Activated CD4-positive, alpha-beta T cell treated with anti-CD3 and anti-CD28 coated beads for 36 hours (primary cell): Measurements from ENCODE around the gene ARL5A. TPM values are rescaled to one million over a fixed set of nuclear protein-coding genes. Genes with fewer than 3 reads are reported as not detected.

Experiments
- ATAC-seq: fragments of 200-7000 bp; cut with Tn5 transposase; one replicate; pipeline ENCODE4 v1.10.0; 2021; ENCODE audit warnings: mild to moderate bottlenecking, moderate library complexity
- CTCF ChIA-PET: fragments of 350-600 bp; sonication (Branson Sonifier 250); formaldehyde crosslinking; loops from one replicate; lab custom pipeline; 2021; ENCODE audit warnings: antibody characterized with exemption; lab: Charles Lee
- POLR2A ChIA-PET: fragments of 350-600 bp; sonication (Branson Sonifier 250); formaldehyde crosslinking; loops from one replicate; lab custom pipeline; 2021; ENCODE audit warnings: antibody characterized with exemption, inconsistent platforms; lab: Charles Lee
- DNase-seq: peaks from one replicate; pipeline ENCODE4 v3.0.0-alpha.2; 2020
- H3K27ac Mint-ChIP-seq: one replicate; pipeline ENCODE4 v1.8.0; 2021; ENCODE audit warnings: mixed read lengths
- H3K27me3 Mint-ChIP-seq: one replicate; pipeline ENCODE4 v1.8.0; 2021; ENCODE audit warnings: mixed read lengths
- H3K36me3 Mint-ChIP-seq: one replicate; pipeline ENCODE4 v1.8.0; 2021; ENCODE audit warnings: low read depth, mixed read lengths
- H3K4me1 Mint-ChIP-seq: one replicate; pipeline ENCODE4 v1.8.0; 2021; ENCODE audit warnings: mixed read lengths
- H3K4me3 Mint-ChIP-seq: one replicate; pipeline ENCODE4 v1.8.0; 2021; ENCODE audit warnings: mild to moderate bottlenecking, moderate library complexity, mixed read lengths
- H3K9me3 Mint-ChIP-seq: one replicate; pipeline ENCODE4 v1.8.0; 2021; ENCODE audit warnings: low read depth, mixed read lengths
- intact Hi-C, 2 experiments: fragments of 100-400 bp; cut with DNase I in 1 of 2; cut with micrococcal nuclease in 1 of 2; formaldehyde crosslinking; loops; one replicate each; pipeline versions ENCODE4 v1.14.2 to v1.15.1; 2022 to 2024; cut with DNase I, micrococcal nuclease
- total RNA-seq, 2 experiments: library from RNA; stranded (reverse); gene quantifications; one replicate each; pipeline ENCODE4 v1.2.3, GENCODE V29; 2021

The ARL5A gene
- total RNA-seq, 2 experiments from 2014 or later, result 60.8 to 64.9 TPM

DNA sequence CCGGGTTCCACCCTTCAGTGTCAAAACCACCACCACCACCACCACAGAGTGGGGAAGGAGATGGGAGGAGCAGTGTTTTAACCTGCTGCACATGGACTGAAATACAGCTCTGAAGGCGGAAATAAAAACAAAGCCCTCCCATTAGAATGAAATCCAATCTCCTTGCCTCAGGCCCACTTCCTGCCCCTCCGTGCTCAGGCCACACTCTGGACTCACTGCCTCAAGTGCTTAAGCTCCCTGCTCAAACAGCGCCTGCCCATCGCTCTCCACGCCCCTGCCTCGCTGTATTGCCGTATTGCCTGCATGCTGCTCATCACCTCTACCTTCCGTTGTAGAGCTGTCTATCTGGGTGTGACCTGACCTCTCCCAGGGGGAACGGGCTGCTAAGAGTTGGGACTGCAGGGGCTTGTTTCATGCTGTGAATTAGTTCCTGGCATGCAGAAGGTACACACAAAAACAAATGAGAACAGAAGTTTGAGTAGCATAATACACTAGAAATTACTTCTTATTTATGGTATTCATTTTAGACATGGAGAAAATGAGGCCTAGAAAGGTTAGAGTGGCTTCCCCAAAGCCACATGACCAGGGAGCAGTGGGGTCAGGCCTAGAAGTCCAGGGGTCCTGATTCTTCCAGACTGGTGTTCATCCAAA is 62.3 kb downstream of the ARL5A start:
- POLR2A ChIA-PET, result no interaction called here
- DNase-seq (no peak), ATAC-seq (no peak)
- CTCF ChIA-PET, result no interaction called here
- Mint-ChIP-seq H3K27ac (no peak overlapping the region), H3K4me3 (no peak overlapping the region), H3K9me3 (no peaks in the 10 kb centered on the region), H3K27me3 (no peaks in the 10 kb centered on the region), H3K36me3 (no peaks in the 10 kb centered on the region), H3K4me1 (peaks cover 8% of the 10 kb centered on the region)
- intact Hi-C loops, result no loop called here

DNA sequence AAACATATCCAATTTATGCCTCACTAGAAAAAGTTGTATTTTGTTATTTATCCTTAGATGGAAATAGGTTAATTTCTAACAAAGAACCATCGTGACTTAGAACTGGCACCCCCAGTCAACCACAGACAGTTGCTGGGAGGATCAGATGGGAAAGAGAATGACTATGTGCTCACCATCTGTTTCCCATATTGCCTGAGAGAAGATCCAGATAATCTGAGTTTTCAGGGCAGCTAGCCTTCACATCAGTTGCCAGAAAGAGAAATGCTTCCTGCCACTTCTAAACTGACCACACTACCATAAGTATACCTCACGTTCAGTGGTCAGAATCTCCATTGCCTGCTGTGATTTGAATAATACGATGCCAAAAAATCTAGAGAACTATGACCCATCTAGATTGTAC is 65.5 kb downstream of the ARL5A start:
- H3K9me3 Mint-ChIP-seq, result no peaks in the 10 kb centered on the region

DNA sequence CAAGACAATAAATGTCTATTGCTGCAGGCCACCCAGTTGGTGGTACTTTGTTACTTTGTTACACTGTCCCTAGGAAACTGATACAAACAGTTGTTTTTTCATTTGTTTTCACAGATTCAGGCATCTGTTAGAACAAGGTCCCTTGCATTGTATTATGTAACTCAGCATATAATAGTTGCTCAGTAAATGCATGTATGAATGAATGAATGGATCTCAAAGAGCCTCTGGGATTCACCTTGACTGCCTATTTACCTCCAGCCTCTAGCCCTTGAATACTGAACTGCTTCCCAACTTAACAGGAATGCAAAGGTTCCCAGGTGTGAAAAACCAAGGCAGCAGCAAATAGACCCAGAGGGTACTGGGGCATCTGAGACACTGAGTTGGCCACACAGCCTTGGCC is 66.5 kb downstream of the ARL5A start:
- H3K36me3 Mint-ChIP-seq, result no peaks in the 10 kb centered on the region
- no peak overlapping the region for H3K27ac Mint-ChIP-seq
- POLR2A ChIA-PET, result no interaction called here
- no peak overlapping the region for H3K4me3 Mint-ChIP-seq
- H3K4me1 Mint-ChIP-seq, result peaks cover 4% of the 10 kb centered on the region
- H3K27me3 Mint-ChIP-seq, result no peaks in the 10 kb centered on the region
- H3K9me3 Mint-ChIP-seq, result no peaks in the 10 kb centered on the region
- ATAC-seq (no peak), DNase-seq (no peak)
- intact Hi-C loops, result no loop called here
- CTCF ChIA-PET, result no interaction called here

More for the DNA sequence above, 65.5 kb downstream of the ARL5A start:
- CTCF ChIA-PET, result interaction anchor here (0.7 kb wide), 1 partner anchor 30 kb away, joined by 4 read pairs; no protein-coding TSS in a partner anchor
- POLR2A ChIA-PET, result no interaction called here
- peaks cover 8% of the 10 kb centered on the region for H3K4me1 Mint-ChIP-seq
- intact Hi-C loops, result no loop called here
- H3K27me3 Mint-ChIP-seq, result no peaks in the 10 kb centered on the region
- H3K36me3 Mint-ChIP-seq, result no peaks in the 10 kb centered on the region
- H3K4me3 Mint-ChIP-seq, result no peak overlapping the region
- H3K27ac Mint-ChIP-seq, result no peak overlapping the region
- ATAC-seq, result no peak
- no peak for DNase-seq

DNA sequence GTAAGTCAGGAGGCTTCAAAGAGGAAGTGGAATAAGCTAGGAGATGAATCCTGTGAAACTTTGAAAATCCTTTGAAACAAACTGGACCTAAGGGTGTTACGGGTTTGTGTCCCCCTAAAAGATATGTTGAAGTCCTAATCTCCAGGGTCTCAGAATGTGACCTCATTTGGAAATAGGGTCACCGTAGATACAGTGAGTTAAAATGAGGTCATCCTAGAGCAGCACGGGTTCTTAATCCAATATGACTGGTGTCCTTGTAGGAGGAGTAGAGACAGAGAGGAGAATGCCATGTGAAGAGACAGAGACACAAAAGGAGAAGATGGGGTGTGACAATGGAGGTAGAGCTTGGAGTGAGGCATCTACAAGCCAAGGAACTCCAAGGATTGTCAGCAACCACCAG is 67.0 kb downstream of the ARL5A start:
- no peaks in the 10 kb centered on the region for H3K9me3 Mint-ChIP-seq
- no peak overlapping the region for H3K27ac Mint-ChIP-seq
- no peaks in the 10 kb centered on the region for H3K27me3 Mint-ChIP-seq
- CTCF ChIA-PET, result no interaction called here
- H3K4me1 Mint-ChIP-seq, result no peaks in the 10 kb centered on the region
- POLR2A ChIA-PET, result no interaction called here
- no peaks in the 10 kb centered on the region for H3K36me3 Mint-ChIP-seq
- intact Hi-C loops, result no loop called here
- DNase-seq, result no peak
- H3K4me3 Mint-ChIP-seq, result no peak overlapping the region
- no peak for ATAC-seq

DNA sequence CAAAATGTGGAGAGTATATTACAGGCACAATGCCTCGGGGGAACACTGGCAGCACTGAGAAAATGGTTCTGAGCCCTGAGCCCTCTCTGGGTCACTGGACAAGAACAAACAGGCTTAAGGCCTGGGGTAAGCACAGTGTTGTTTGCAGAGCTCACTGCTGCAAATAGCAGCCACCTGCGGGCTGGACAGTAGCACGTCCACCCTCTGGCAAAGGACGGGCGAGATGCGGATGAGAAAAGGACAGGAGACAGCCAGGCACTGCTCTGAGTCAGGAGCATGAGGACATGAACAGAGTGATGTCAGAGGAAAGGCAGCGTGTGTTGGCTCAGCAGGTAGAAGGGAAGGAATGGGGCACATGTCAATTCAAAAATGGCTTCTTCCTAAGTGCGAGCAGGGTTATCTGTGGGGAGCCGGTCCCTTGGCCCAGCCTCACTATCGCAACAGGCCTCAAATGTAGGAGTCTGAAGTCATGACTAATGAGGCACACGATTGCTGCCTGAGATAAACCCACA is 68.0 kb downstream of the ARL5A start:
- intact Hi-C loops, result no loop called here
- Mint-ChIP-seq H3K27me3 (no peaks in the 10 kb centered on the region), H3K4me3 (no peak overlapping the region), H3K9me3 (no peaks in the 10 kb centered on the region), H3K36me3 (no peaks in the 10 kb centered on the region), H3K27ac (no peak overlapping the region), H3K4me1 (no peaks in the 10 kb centered on the region)
- CTCF ChIA-PET, result no interaction called here
- POLR2A ChIA-PET, result no interaction called here
- ATAC-seq, result no peak
- no peak for DNase-seq

DNA sequence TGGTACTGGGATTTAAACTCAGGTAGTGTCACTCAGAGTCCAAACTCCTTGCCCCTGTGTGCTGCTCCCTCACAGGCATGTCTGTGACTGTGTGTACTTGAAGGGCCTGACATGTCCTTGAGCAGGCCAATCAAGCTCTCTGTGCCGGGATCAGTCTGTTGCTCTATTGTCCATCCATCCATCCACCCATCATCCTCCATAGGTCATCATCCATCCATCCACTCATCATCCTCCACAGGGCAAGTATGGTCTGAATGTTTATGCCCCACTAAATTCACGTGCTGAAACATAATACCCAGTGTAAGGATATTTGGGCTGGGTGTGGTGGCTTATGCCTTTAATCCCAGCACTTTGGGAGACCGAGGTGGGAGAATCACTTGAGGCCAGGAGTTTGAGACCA is 69.5 kb downstream of the ARL5A start:
- ChIA-PET CTCF (no interaction called here), POLR2A (no interaction called here)
- no peaks in the 10 kb centered on the region for H3K36me3 Mint-ChIP-seq
- no peaks in the 10 kb centered on the region for H3K27me3 Mint-ChIP-seq
- no peak overlapping the region for H3K27ac Mint-ChIP-seq
- ATAC-seq, result no peak
- H3K4me1 Mint-ChIP-seq, result no peaks in the 10 kb centered on the region
- H3K4me3 Mint-ChIP-seq, result no peak overlapping the region
- H3K9me3 Mint-ChIP-seq, result no peaks in the 10 kb centered on the region
- intact Hi-C loops, result no loop called here
- DNase-seq, result no peak

DNA sequence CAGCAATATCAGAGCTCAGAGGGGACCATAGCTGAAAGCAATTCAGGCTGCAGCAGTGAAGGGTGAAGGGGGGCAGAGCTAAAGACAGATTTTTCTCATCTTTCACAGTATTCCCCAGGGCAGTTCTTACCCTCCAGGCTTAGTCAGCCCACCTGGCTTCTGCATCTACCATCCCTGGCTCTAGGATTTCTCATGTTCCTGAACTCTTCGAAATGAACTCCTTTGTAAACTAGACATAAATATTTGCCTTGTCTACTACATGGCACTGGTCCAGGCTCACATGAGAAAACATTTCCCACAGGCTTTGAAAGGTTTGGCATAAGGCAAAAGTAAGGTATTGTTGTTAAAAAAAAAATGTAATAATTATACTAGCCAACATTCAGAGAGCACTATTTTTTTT is 70.4 kb downstream of the ARL5A start:
- no peak overlapping the region for H3K27ac Mint-ChIP-seq
- no peaks in the 10 kb centered on the region for H3K27me3 Mint-ChIP-seq
- no peak for ATAC-seq
- no peaks in the 10 kb centered on the region for H3K9me3 Mint-ChIP-seq
- POLR2A ChIA-PET, result no interaction called here
- no peaks in the 10 kb centered on the region for H3K4me1 Mint-ChIP-seq
- DNase-seq, result no peak
- intact Hi-C loops, result no loop called here
- H3K36me3 Mint-ChIP-seq, result no peaks in the 10 kb centered on the region
- CTCF ChIA-PET, result no interaction called here
- H3K4me3 Mint-ChIP-seq, result no peak overlapping the region

DNA sequence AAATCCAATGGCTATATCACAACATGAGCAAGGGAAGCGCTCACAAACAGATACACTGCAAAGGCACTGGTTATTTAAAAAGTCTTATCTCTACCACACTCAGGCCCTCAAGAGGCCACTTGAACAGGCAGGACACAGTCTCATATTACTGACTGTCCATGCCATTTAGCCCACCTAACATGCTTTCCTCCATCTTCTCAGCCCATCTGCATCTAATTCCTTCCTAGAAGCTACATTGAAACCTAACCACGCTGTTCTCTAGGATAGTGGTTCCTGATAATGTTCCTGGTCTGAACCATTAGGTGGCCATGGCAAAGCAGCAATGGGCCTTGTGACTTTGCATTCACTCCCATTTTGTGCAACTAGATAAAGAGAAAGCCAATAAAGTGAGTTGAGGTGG is 71.4 kb downstream of the ARL5A start:
- H3K36me3 Mint-ChIP-seq, result no peaks in the 10 kb centered on the region
- ChIA-PET CTCF (no interaction called here), POLR2A (no interaction called here)
- no peak overlapping the region for H3K4me3 Mint-ChIP-seq
- no peak for ATAC-seq
- no peaks in the 10 kb centered on the region for H3K4me1 Mint-ChIP-seq
- DNase-seq, result no peak
- H3K9me3 Mint-ChIP-seq, result no peaks in the 10 kb centered on the region
- no peaks in the 10 kb centered on the region for H3K27me3 Mint-ChIP-seq
- no peak overlapping the region for H3K27ac Mint-ChIP-seq
- intact Hi-C loops, result no loop called here

DNA sequence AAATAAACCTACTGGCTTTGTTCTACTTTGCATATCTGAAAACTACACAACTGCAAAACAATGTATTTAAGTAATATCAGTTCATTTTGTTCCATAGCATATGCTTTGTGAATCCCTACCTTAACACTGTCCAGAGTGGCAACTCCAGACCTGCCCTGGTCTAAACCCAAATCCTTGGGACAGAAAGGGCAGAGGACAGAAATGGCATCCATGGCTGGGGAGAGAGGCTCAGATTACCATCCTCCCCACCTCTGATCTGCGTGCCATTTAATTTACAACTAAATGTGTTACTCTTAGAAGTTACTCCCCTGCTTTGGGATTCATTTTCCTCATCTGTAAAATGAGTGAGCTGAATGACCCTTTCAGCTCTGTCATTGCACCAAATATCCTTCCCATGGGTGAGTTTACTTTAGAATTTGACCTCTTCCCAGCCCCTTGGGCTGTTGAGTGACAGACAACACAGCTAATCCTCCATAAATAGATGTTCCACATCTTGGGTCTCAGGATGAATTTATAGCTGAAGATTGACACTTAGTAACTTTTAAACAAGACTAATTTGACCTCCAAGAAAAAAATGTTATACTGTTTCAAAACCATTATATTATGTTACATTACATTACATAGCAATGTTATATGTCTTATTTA is 73.8 kb downstream of the ARL5A start:
- H3K4me1 Mint-ChIP-seq, result no peaks in the 10 kb centered on the region
- ATAC-seq, result no peak
- CTCF ChIA-PET, result no interaction called here

DNA sequence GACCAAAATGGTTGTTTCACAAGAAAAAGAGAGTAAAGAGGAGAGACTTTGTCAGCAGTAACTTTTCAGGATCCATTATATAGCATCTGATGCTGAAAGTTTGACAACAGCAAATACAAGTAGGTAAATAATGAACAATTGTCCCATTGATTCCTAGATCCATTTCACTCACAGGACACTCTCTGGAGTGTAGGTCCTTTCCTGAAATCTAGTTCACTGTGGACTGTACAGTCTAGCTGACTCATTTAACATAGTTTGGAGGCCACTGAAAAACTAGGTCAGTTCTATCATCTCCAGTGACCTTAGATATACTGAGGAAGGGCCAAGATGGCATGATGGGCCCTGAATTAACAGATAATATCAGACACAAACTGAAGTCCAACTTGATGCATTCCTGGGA is 74.7 kb downstream of the ARL5A start:
- intact Hi-C loops, result no loop called here
- no peaks in the 10 kb centered on the region for H3K9me3 Mint-ChIP-seq
- no peaks in the 10 kb centered on the region for H3K36me3 Mint-ChIP-seq
- no peak overlapping the region for H3K4me3 Mint-ChIP-seq
- ATAC-seq (no peak), DNase-seq (no peak)
- no peak overlapping the region for H3K27ac Mint-ChIP-seq
- H3K4me1 Mint-ChIP-seq, result no peaks in the 10 kb centered on the region
- CTCF ChIA-PET, result no interaction called here
- H3K27me3 Mint-ChIP-seq, result no peaks in the 10 kb centered on the region
- POLR2A ChIA-PET, result no interaction called here

More for the DNA sequence above, 73.8 kb downstream of the ARL5A start:
- no peak for DNase-seq
- Mint-ChIP-seq H3K36me3 (no peaks in the 10 kb centered on the region), H3K4me3 (no peak overlapping the region), H3K27ac (no peak overlapping the region), H3K27me3 (no peaks in the 10 kb centered on the region), H3K9me3 (no peaks in the 10 kb centered on the region)
- POLR2A ChIA-PET, result no interaction called here
- intact Hi-C loops, result no loop called here
